Ureter (tissue), 1 donor: ENCODE data around the gene RRP15. TPM values are rescaled to one million over a fixed set of nuclear protein-coding genes. Genes with fewer than 3 reads are reported as not detected.
A peak's percentile ranks its signal among the peaks of the same experiment; 100 is the strongest.

Source experiments
- DNase-seq: peaks from one replicate; pipeline ENCODE4 v3.0.0-alpha.2; 2020; ENCODE audit warnings: low spot score
- total RNA-seq: library from RNA; stranded (reverse); gene quantifications from one replicate; pipeline ENCODE4 v1.2.4, GENCODE V29; 2023
- donor health status: DM: yes; HTN: yes; CAD: no.

Gene RRP15
- total RNA-seq, 1 donor from 2014 or later, result 28.9 TPM

DNA sequence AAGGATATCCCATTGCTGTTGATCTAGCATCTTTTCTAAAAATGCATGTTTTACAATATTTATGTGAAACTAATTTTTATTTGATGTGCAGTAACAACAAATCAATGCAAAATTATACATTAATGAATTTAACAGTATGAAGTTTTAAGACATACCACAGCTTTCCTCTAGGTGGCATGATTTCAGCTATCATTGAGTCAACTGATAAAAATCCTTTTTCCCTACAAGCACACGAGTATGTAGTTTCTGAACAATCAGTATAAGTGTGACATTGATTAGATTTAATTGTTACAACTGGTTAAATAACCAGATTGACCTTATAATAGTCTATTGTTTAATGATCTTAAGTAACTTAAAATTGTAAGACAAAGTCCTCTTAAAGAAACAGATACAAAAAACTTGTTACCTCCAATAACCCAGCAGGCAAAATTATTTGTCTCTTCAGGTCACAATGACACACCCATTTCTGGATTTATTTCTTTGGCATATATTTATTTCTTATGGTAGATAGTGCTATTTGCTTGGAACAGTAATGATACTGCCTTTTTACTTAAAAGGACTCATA lies 54.3 kb downstream of the RRP15 start:
- no peak for DNase-seq

- DNase-seq, result no peak
Observed at GRCh38 chr1:218341325-218341724, 56.2 kb downstream of the RRP15 start.

- no peak for DNase-seq
Observed at GRCh38 chr1:218342091-218342490, 57.0 kb downstream of the RRP15 start.

GRCh38 chr1:218344814-218345672 lies 60.0 kb downstream of the RRP15 start, which contains the start of gene TGFB2:
TSS of gene TGFB2 (plus strand) at chr1:218345336. CDS start at chr1:218346702, 1,366 bp downstream.
- peak; percentile 54 for DNase-seq

GRCh38 chr1:218345673-218346390 lies 60.7 kb downstream of the RRP15 start:
- peak; percentile 66 for DNase-seq

DNA sequence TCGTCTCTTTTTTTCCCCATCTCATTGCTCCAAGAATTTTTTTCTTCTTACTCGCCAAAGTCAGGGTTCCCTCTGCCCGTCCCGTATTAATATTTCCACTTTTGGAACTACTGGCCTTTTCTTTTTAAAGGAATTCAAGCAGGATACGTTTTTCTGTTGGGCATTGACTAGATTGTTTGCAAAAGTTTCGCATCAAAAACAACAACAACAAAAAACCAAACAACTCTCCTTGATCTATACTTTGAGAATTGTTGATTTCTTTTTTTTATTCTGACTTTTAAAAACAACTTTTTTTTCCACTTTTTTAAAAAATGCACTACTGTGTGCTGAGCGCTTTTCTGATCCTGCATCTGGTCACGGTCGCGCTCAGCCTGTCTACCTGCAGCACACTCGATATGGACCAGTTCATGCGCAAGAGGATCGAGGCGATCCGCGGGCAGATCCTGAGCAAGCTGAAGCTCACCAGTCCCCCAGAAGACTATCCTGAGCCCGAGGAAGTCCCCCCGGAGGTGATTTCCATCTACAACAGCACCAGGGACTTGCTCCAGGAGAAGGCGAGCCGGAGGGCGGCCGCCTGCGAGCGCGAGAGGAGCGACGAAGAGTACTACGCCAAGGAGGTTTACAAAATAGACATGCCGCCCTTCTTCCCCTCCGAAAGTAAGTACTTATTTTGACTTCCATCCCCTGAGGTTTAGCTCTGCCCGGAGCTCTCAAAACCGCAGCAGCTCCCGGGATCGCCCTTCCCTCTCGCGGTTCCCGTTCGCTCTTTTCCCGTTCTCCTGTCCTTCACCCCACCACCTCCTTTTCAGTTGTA lies 61.5 kb downstream of the RRP15 start:
- DNase-seq, result no peak

DNA sequence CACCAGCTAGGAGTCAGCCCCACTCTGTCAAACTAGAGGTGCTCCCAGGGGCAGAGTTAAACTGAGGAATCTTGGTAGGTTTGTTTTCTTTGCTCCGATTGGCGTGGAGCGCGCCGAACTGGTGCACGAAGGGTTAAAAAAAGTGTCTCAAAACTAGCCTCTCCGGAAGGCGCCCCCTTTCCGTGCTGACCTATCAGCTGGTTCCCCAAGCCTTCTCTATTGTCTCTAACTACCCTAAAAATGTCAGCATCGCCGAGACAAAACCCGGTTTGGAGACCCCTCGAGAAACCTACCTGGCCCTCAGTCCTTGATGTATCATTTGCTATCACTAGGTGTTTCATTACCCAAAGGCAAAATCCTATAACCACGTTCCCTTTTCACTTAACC lies 62.2 kb downstream of the RRP15 start:
- no peak for DNase-seq

DNA sequence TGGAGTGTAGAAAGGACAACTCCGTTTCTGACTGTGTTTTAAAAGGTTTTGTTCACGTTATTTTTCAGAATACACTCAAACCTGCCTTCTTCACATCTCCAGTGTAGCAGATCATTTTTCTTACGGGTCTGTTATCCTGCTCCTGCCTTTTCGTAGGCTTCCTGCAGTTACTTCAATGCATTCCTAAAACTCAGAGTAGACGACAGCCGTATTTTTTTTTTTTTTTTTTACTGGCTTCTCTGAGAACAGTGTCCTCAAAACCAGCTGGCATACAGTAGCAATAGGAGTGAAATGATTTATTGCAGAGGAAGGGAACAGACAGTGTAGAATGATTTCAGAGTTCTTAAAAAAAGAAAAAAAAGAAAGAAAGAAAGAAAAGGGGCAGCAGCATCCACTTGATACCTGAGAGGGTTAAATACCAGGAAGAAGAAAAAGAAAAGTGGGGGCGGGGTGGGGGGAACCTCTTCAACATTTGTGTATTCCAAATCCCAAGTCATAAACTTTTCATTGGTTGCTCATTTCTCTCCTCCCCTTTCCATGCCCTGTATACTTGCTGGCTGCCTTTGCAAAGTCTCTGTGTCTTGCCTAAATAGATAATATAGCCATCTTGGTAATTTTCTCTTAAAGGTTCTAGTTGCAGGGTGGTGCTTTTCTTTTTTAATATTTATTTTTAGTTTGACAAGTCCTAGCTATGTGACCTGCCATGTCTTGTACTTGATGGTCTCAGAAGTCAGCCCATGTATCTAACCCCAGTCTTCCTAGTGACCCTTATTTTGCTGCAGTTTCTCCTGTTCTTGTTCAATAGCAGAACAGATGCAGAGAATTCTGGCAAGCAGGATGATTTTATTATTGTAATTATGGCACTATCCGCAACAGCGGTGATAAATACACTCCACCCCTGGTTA lies 62.9 kb downstream of the RRP15 start:
- DNase-seq, result no peak

GRCh38 chr1:218348628-218349071 lies 63.6 kb downstream of the RRP15 start:
- DNase-seq, result no peak

DNA sequence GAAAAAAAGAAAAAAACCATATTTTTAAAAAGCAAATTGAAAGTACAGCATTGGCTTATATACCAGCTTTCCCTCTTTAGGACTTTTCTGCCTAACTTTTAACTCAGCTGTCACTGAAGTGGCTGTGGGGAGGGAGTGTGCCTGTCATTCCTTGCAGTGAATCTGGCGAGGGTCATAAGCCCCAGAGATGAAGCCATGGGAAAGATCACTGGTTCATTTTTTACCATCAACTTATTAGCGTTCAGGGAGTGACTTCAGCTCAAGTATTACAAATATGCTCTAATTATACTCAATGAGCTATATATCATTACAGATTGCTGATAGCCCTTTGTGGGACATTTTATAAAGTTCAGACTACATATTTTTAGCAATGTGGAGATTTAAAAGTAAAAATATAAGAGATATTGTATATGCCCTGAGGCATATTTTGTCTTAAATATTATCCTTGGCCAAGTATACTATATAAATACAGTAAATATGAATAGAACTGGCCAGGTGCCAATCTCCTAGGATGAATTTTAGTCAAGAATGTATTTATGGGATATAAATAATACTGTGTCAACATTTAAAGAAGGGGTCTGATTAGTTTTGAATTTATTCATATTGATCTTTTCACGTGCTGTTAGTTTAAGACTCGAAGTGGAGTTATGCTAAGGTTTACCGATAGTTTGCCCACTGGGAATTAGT lies 64.4 kb downstream of the RRP15 start:
- no peak for DNase-seq

DNA sequence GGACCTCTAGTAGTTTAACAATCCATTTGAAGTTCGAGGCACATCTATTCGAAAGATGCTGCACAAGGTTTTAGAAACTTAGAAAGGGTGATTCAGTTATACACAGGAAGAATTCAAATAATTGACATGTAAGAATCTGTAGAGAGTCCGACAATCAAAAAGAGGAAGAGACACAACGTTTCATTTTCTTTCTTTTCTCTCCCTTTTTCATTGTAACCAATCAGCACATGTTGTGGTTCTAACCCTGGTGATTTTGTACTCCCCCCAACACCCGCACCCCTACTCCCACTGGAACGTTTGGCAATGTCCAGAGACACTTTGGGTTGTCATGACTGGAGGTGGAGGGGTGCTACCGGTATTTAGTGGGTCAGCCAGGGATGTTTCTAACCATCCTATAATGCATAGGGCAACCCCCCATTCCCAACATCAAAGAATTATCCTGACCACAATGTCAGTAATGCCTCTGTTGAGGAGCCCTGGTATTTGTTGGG lies 65.0 kb downstream of the RRP15 start:
- DNase-seq, result no peak

DNA sequence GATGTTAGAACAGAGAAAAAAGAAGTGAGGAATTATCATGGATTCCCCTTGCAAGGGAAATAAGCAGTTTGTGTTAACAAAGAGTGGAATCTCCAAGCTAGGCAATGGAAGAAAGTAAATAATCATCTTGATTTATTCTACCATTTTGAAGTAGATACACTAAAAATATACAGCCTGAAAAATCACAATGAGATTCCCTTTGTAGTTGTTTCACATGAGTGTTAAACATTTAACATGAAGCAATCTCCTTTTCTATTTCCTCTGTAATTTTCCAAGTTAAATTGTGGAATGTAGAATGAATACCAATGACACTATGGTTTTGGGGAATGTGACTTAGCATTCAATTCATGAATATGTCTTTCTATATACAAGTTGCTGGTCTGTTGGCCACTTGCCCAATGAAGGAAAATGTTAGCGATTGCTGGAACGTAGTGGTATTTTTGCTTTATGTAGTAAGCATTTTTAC lies 65.7 kb downstream of the RRP15 start:
- no peak for DNase-seq

DNA sequence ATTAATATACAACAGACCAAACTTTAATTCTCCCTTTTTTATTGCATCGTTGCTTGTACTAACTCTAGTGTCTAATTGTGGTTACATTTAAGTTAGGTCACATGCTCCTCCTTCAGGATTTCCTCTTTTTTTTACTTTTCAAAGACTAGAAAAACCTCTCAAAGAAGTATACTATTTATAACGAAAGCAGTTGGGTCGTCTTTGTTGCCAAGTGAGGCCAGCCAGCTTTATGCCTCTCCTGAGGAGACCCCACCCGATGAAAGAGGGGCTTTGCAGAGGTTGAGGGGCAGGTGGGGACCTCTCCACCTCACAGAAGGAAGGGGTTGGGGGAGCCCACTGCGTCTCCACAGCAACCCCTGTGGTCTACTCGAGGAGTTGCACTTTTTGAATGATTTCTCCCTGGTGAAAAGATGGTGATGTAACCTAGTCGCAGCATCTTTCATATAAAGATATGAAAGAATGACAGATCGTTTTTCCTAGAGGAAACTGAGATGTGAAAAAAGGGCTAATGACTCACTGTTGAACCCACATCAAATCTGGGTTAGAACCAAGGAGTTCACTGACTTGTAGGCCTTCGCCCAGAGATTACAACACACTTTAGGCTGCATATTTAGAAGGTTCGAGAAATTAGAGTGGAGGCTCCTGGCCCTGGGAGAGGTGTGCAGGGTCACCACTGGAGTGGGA lies 66.4 kb downstream of the RRP15 start:
- no peak for DNase-seq

- DNase-seq, result no peak
Observed at GRCh38 chr1:218352075-218352438, 67.0 kb downstream of the RRP15 start.

DNA sequence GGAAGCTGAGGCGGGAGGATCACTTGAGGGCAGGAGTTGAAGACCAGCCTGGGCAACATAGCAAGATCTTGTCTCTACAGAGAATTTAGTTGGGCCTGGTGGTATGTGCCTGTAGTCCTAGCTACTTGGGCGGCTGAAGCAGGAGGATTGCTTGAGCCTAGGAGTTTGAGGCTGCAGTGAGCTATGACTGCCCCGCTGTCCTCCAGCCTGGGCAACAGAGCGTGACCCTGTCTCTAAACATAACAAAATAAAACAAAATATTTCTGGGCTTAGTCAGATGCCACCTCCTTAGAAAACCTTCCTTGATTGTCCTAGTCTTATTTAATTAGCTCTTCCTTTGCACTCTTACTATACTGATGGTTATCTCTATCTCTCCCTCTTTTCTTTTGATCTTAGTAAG lies 68.6 kb downstream of the RRP15 start:
- no peak for DNase-seq

DNA sequence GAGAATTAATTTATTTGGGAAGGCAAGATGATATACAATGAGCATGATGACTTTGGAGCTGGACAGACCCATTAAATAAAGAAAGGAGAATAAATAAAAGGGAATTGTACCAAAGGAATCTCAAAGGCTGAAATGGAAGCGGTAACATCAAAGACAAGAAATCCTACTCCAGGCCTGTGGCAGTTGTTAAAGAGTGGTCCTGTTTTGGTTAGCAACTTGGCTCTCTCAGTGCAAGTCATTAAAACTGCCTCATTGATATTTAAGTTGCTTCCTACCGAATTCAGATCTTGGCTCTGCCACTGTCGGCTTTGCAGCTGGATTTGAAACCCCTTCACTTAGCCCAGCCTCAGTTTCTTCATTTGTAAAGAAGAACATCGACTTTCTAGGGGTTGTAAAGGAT lies 70.2 kb downstream of the RRP15 start:
- DNase-seq, result no peak

DNA sequence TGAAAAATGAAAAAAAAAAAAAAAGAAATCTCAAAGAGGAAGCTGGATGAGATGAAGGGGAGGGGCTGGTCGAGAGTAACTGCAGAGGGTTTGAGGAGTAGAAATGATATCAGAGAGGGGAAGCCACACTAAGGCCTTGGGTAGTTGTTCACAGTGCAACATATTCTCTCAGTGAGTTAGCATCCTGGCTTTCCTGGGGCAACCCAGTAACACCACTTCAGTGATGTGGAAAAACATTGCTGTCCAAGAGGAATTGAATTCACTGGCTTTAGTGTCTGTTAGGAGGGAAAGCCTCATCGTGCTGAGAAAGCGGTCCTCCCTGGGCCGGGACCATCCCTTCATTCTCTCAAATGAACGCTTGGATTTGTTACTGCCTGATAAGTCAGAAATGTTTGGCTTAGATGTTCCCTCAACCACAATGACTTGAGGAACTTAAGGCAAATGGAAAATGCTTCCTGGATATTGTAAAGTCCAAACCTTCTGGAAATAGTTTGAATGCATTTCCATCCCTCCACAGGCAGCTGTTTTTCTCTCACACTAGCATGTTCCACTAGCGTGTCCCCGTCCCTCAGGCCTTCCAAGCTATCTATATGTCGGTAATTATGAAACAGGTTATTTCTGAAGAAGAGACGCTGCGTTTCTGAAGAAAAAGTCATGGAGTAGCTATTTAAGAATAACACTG lies 72.3 kb downstream of the RRP15 start:
- no peak for DNase-seq

DNA sequence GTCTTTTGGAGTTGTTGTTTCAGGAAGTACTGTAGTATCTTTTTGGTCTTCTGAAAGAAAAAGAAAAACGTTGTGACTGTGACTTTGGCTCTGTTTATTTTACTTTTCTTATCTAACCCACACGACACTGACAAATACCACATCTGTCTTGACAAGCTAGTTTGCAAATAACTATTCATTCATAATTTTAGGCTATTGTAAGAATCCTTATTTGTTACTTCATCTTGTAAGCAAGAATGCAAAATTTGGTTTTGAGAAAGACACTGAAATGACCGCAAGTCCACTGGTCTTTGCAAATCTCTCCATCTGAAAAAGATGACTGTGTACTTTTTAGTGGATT lies 72.8 kb downstream of the RRP15 start:
- no peak for DNase-seq
